H1 (cell line): ENCODE measurements around the gene ZNF407. TPM values are rescaled to one million over a fixed set of nuclear protein-coding genes. Genes with fewer than 3 reads are reported as not detected.

Source experiments
- EZH2 ChIP-seq: fragments of 200-600 bp; sonication (generic); IDR thresholded peaks from 2 replicates; pipeline ENCODE4 v1.7.1; 2012; ENCODE audit warnings: low read depth, mild to moderate bottlenecking, moderate library complexity, low read length, inconsistent platforms; ENCODE audit not compliant: severe bottlenecking
- KDM1A ChIP-seq: fragments of 200-600, 300-600 bp; sonication (generic); IDR thresholded peaks from 2 replicates; pipeline ENCODE4 v1.7.1; 2016; ENCODE audit warnings: mild to moderate bottlenecking, low read length, borderline replicate concordance
- SRF ChIP-seq: IDR thresholded peaks from 2 replicates; pipeline ENCODE4 v1.6.1; 2011; ENCODE audit warnings: mild to moderate bottlenecking, low read depth, low read length, moderate library complexity
- polyA plus RNA-seq, 7 experiments: library from polyadenylated mRNA; depleted of rRNA in 3 of 7; stranded (reverse) in 5 of 7; unstranded in 2 of 7; fragments of >200 nt in 5 of 7; fragments of 200-250 nt in 2 of 7; gene quantifications; 1 replicate in 5 of 7; 2 replicates in 1 of 7; 4 replicates in 1 of 7; pipeline versions ENCODE4 v1.2.1 to v1.2.3, GENCODE V29; 2011 to 2013; ENCODE audit warnings: missing spikeins in 2 of 7, mixed read lengths in 2 of 7
- total RNA-seq: library from RNA; stranded (reverse); fragmentation: NEBNext Ultra II Directional; extraction: Animal tissue kit (Norgen Biotek cat#: 25700); gene quantifications from 2 replicates; pipeline ENCODE4 v1.2.1, GENCODE V29; 2021

The ZNF407 gene
- total and polyA plus RNA-seq, 2 of the 8 experiments (the other 6 are each of a cell fraction or from before 2014, with no cell fraction given) = 1.5 to 6.8 TPM

DNA sequence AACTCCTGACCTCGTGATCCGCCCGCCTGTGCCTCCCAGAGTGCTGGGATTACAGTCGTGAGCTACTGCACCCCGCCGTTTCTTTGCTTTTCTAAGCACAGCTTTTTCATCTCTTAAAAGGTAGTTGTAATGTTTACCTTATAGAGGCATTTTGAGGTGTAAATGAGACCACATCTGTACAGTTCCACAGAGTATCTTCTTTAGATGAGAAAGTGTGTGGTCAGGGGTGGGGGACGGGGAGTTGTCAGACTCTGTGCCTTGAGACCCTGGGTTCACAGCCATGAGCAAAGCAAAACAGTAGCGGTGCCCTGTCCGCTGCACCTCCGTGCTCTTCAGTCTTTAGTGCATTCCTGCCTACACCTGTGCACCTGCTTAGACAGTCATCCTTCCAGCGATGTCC lies 251.6 kb downstream of the ZNF407 start (continued):
- TF ChIP-seq EZH2 (no peak), KDM1A (no peak), SRF (no peak)
